D721Med (cell line): ENCODE measurements around the gene FAM174B.

Experiments
- DNase-seq: peaks from one replicate; pipeline ENCODE4 v3.0.0; 2011; ENCODE audit warnings: low spot score; ENCODE audit not compliant: insufficient read length
- FAIRE-seq: peaks from 2 replicates; lab custom pipeline; 2011; peaks lifted over from hg19 to GRCh38; lab: Jason Lieb, UNC
- CTCF ChIP-seq: IDR thresholded peaks from 2 replicates; pipeline ENCODE4 v1.5.1; 2012; ENCODE audit warnings: mild to moderate bottlenecking, control low read depth; ENCODE audit not compliant: insufficient read depth; ENCODE audit errors: missing control alignments

Gene FAM174B

GRCh38 chr15:92650256-92650655 lies 5.3 kb downstream of the FAM174B start:
- TF ChIP-seq CTCF = no peak
- peak; percentile 55 for DNase-seq
- peak; percentile 77 for FAIRE-seq

GRCh38 chr15:92648190-92648875 lies 7.2 kb downstream of the FAM174B start:
- TF ChIP-seq CTCF = no peak
- FAIRE-seq = no peak
- DNase-seq = no peak

- no peak for TF ChIP-seq CTCF
- no peak for FAIRE-seq
- no peak for DNase-seq
Observed at GRCh38 chr15:92647467-92648163, 8.0 kb downstream of the FAM174B start.

GRCh38 chr15:92646216-92646615 lies 9.4 kb downstream of the FAM174B start:
- DNase-seq (no peak), FAIRE-seq (no peak)
- TF ChIP-seq CTCF = no peak

- FAIRE-seq = no peak
- TF ChIP-seq CTCF = no peak
- DNase-seq = no peak
Observed at GRCh38 chr15:92645731-92646130, 9.8 kb downstream of the FAM174B start.

GRCh38 chr15:92645051-92645631 lies 10.4 kb downstream of the FAM174B start:
- TF ChIP-seq CTCF = no peak
- FAIRE-seq (peak; percentile 87), DNase-seq (no peak)
